GM10266 (cell line): ENCODE measurements around the gene UBE2N.
A peak's percentile ranks its signal among the peaks of the same experiment; 100 is the strongest.

Source experiments
- DNase-seq: peaks from one replicate; pipeline ENCODE4 v3.0.0; 2012; ENCODE audit errors: extremely low spot score
- TF ChIP-seq, protein P1 (sequence below): IDR thresholded peaks from 2 replicates; pipeline ENCODE4 v1.5.1; 2012; ENCODE audit warnings: mild to moderate bottlenecking, low read depth; ENCODE audit not compliant: control insufficient read depth, insufficient read depth; ENCODE audit errors: missing control alignments

The UBE2N gene

DNA sequence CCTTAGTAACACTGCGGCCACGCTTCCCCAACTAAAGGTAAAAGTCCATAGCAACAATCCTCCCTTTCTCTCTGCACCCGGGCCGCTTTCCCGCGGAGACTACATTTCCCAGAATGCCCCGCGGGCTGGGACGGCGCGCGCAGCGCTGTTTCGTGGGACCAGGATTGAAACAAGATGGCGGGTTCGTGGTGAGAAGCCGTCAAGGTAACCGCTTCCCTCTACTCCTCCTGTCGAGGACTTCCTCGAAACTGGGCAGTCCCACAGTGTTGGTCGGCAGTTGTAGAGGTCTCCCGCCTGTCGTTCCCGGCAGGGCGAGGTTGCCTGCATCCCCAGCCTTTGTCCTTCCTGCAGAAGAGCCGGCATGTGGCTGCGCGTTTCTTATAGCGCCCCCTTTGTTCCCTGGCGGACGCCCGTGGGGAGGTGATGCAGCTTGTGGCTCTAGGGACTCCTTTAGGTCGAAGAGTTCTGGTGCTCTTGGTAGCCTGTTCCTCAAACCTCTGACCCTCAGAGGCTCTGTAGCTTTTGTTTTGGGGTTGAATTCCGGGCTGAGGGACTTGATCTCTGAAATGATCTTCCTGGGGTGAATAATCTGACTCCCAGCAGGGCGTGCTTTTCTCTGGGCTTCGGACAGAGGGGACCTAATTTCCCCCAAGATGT, 25.7 kb upstream of the UBE2N start, which contains the start of gene MRPL42:
Gene MRPL42 (plus strand): TSS at position 164 of the 657 bp plus-strand sequence. CDS start 1,772 bp downstream, outside the sequence.
- peak; percentile 74 for DNase-seq
- TF ChIP-seq, protein P1, sequence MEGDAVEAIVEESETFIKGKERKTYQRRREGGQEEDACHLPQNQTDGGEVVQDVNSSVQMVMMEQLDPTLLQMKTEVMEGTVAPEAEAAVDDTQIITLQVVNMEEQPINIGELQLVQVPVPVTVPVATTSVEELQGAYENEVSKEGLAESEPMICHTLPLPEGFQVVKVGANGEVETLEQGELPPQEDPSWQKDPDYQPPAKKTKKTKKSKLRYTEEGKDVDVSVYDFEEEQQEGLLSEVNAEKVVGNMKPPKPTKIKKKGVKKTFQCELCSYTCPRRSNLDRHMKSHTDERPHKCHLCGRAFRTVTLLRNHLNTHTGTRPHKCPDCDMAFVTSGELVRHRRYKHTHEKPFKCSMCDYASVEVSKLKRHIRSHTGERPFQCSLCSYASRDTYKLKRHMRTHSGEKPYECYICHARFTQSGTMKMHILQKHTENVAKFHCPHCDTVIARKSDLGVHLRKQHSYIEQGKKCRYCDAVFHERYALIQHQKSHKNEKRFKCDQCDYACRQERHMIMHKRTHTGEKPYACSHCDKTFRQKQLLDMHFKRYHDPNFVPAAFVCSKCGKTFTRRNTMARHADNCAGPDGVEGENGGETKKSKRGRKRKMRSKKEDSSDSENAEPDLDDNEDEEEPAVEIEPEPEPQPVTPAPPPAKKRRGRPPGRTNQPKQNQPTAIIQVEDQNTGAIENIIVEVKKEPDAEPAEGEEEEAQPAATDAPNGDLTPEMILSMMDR: peak; percentile 69

DNA sequence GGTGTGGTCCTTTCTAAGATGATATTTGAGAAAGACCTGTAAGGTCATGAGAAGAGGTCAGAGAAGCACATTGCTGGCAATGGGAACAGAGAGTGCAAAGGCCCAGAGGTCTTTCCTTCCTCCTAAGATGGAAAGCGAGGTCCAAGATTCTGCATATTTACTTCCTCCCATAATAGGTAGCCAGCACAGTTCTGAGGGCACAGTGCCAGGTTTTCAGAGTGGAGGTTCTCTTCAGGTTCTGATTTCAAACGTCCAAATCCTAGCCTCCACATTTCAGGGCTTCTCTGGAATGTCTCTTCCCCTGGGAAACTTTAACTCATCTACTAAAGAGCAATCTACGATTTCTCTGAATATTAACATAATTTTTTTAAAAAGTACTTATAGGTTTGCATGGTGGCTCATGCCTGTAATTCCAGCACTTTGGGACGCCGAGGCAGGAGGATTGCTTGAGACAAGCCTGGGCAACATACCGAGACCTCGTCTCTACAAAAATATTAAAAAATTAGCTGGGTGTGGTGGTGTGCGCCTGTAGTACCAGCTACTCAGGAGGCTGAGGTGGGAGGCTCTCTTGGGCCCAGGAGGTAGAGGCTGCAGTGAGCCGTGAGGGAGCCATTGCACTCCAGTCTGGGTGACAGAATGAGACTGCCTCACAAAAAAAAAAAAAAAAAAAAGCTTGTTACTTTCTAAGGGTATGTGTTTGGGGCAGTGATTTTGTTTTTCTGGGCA, 25.0 kb upstream of the UBE2N start:
- TF ChIP-seq, protein P1: no peak
- DNase-seq: no peak

DNA sequence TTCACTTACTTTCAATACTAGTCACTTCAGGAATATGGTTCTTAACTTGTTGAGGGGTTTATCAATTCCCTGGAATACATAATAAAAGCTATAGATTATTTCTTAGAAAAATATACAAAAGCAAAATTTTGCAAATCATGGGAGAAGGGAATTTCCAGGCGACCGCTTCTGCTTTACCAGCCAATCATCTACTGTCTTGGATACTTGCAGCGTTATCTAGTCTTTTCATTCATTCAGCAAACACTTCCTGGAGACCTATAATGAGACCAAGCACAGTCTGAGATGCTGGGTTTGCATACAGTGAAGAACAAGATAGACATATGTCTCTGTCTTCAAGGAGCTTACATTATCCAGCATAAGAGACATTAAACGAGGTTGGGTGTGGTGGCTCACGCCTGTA, 24.1 kb upstream of the UBE2N start:
- DNase-seq: no peak
- TF ChIP-seq, protein P1: no peak

DNA sequence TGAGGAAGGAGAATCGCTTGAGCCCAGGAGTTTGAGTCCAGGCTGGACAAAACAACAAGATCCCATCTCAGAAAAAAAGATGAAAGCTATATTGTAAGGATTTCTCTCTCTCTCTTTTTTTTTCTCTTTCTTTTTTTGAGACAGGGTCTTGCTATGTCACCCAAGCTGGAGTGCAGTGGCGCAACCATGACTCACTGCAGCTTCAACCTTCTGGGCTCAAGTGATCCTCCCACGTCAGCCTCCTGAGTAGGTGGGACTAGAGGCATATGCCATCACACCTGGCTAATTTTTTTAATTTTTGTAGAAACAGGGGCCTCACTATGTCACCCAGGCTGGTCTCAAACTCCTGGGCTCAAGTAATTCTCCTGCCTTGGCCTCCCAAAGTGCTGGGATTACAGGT, 19.8 kb upstream of the UBE2N start:
- DNase-seq: no peak
- TF ChIP-seq, protein P1: no peak

DNA sequence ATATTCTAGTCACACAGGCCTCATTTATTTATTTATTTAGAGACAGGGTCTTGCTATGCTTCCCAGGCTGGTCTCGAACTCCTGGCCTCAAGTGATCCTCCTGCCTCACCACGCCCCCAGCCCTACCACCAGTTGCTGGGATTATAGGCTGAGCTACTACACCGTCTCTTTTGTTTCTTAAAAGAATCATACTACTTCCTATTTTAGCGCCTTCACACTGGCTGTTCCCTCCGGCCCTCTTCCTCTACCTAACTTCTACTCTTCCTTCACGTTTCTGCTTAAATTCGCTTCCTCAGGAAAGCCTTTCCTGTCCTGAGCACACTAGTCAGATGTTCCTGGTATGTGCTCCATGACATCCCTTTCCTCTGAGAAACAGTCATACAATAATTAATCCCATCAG, 19.2 kb upstream of the UBE2N start:
- TF ChIP-seq, protein P1: no peak
- no peak for DNase-seq

DNA sequence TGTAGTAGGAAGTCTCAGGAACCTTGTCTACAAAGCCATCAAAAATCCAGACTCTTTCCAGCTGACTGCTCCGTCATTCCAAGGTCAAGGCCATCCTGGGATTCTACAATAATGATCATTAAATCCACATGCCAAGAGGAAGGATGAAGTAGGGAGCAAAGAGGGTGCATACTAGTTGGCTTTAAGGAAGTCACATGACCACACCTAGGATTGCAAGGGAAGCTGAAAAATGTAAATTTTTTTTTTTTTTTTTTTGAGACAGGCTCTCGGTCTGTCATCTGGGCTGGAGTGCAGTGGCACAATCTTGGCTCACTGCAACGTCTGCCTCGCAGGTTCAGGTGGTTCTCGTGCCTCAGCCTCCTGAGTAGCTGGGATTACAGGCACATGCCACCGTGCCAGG, 18.3 kb upstream of the UBE2N start:
- TF ChIP-seq, protein P1: no peak
- no peak for DNase-seq

DNA sequence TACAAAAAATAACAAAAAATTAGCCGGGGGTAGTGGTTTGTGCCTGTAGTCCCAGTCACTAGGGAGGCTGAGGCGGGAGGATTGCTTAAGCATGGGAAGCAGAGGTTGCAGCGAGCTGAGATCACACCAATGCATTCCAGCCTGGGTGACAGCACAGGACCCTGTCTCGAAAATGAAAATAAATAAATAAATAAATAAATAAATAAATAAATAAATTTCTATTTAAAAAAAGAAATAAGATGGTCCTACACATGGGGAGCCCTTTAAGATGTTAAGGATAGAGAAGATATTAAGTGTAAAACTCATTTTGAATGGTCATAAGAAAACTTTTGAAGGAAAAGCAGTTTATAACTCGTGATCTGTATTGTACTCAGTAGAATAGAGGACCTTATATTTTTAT, 17.4 kb upstream of the UBE2N start:
- DNase-seq: no peak
- TF ChIP-seq, protein P1: no peak
